Chondrocyte (in vitro differentiated cells): ENCODE data around the gene ZBTB24. TPM values are rescaled to one million over a fixed set of nuclear protein-coding genes. Genes with fewer than 3 reads are reported as not detected.

ENCODE experiments used
- DNase-seq: peaks from one replicate; pipeline ENCODE4 v3.0.0; 2021; ENCODE audit warnings: mixed read lengths, low spot score
- H3K27ac Mint-ChIP-seq: one replicate; pipeline ENCODE4 v1.8.0; 2021; ENCODE audit warnings: mild to moderate bottlenecking, moderate library complexity, mixed read lengths; ENCODE audit not compliant: unreplicated experiment
- H3K27me3 Mint-ChIP-seq: 2 replicates; pipeline ENCODE4 v1.8.0; 2021; ENCODE audit warnings: low read depth, mixed read lengths
- H3K36me3 Mint-ChIP-seq: 2 replicates; pipeline ENCODE4 v1.8.0; 2021; ENCODE audit warnings: low read depth, mixed read lengths
- H3K4me1 Mint-ChIP-seq: 2 replicates; pipeline ENCODE4 v1.8.0; 2021; ENCODE audit warnings: low read depth, mild to moderate bottlenecking, mixed read lengths
- H3K4me3 Mint-ChIP-seq: one replicate; pipeline ENCODE4 v1.8.0; 2021; ENCODE audit warnings: mild to moderate bottlenecking, moderate library complexity, mixed read lengths; ENCODE audit not compliant: unreplicated experiment
- H3K9me3 Mint-ChIP-seq: 2 replicates; pipeline ENCODE4 v1.8.0; 2021; ENCODE audit warnings: low read depth, mixed read lengths
- total RNA-seq: library from RNA; stranded (reverse); gene quantifications from 3 replicates; pipeline ENCODE4 v1.2.1, GENCODE V29; 2021
- TF ChIP-seq, protein P1 (sequence below): fragments of 200-600 bp; sonication (generic); IDR thresholded peaks from 2 replicates; pipeline ENCODE4 v1.5.0; 2021; ENCODE audit warnings: antibody characterized with exemption, mild to moderate bottlenecking, moderate library complexity

ZBTB24 gene
- total RNA-seq, 1 donor from 2014 or later, result 7.1 TPM

DNA sequence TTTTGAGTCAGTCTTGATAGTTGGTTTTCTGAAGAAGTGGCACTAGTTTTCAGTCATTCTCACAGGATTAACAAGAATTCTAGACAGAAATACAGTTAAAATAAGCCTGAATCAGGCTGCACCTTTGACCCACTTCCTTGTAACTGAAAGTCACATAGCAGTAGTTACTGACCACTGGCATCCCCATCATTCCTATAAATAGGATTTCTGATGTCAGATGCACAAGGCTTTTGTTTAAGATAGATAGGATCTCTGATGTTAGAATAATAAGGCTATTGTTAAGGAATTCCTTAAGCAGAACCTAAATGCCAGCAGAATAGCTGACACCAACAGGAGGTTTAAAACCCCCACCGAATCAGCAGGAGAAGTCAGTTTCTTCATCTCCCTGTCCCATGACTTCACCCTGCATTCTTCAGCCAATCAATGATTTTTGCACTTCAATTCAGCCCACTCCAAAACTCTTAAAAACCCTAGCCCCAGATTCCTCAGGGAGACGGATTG is 30.6 kb upstream of the ZBTB24 start:
- Mint-ChIP-seq H3K36me3 (no peaks in the 10 kb centered on the region), H3K4me3 (no peak overlapping the region), H3K27me3 (no peaks in the 10 kb centered on the region), H3K4me1 (peaks cover 11% of the 10 kb centered on the region), H3K27ac (peak overlapping the region; percentile 8), H3K9me3 (no peaks in the 10 kb centered on the region)
- no peak for DNase-seq
- TF ChIP-seq, protein P1, sequence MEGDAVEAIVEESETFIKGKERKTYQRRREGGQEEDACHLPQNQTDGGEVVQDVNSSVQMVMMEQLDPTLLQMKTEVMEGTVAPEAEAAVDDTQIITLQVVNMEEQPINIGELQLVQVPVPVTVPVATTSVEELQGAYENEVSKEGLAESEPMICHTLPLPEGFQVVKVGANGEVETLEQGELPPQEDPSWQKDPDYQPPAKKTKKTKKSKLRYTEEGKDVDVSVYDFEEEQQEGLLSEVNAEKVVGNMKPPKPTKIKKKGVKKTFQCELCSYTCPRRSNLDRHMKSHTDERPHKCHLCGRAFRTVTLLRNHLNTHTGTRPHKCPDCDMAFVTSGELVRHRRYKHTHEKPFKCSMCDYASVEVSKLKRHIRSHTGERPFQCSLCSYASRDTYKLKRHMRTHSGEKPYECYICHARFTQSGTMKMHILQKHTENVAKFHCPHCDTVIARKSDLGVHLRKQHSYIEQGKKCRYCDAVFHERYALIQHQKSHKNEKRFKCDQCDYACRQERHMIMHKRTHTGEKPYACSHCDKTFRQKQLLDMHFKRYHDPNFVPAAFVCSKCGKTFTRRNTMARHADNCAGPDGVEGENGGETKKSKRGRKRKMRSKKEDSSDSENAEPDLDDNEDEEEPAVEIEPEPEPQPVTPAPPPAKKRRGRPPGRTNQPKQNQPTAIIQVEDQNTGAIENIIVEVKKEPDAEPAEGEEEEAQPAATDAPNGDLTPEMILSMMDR, result no peak

DNA sequence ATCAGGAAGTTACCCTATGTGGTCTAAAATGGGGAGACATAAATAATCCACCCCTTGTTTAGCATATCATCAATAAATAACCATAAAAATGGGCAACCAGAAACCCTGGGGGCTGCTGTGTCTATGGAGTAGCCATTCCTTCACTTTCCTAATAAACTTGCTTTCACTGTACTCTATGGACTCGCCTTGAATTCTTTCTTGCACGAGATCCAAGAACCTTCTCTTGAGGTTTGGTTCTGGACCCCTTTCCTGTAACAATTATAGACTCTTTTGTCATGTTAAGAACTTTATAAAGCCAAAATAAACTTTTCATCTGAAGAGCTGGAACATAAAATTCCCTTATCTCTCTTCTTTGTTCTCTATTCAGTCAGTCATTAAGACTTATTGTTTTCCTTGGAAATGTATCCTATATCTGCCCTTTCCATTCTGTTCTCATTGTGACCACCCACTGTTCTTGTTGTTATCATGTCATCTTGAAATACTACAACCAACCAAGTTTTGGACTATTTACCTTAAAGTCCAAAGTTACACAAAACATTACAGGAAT is 29.3 kb upstream of the ZBTB24 start:
- no peak overlapping the region for H3K4me3 Mint-ChIP-seq
- TF ChIP-seq, protein P1, result no peak
- H3K36me3 Mint-ChIP-seq, result no peaks in the 10 kb centered on the region
- H3K27me3 Mint-ChIP-seq, result no peaks in the 10 kb centered on the region
- no peak overlapping the region for H3K27ac Mint-ChIP-seq
- peaks cover 11% of the 10 kb centered on the region for H3K4me1 Mint-ChIP-seq
- no peak for DNase-seq
- H3K9me3 Mint-ChIP-seq, result no peaks in the 10 kb centered on the region

DNA sequence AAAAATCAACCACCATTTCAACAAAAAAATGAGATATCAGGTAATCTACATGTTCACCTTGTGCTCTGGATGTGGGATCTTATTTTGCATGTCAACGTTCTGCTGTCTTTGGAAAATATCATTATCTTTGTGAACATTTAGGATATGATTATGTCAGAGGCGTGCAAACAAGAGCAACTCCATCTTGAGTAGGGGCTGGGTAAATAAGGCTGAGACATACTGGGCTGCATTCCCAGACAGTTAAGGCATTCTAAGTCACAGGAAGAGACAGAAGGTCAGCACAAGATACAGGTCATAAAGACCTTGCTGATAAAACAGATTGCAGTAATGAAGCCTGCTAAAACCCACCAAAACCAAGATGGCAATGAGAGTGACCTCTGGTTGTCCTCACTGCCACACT is 28.8 kb upstream of the ZBTB24 start:
- H3K36me3 Mint-ChIP-seq, result no peaks in the 10 kb centered on the region
- H3K27ac Mint-ChIP-seq, result no peak overlapping the region
- no peak overlapping the region for H3K4me3 Mint-ChIP-seq

DNA sequence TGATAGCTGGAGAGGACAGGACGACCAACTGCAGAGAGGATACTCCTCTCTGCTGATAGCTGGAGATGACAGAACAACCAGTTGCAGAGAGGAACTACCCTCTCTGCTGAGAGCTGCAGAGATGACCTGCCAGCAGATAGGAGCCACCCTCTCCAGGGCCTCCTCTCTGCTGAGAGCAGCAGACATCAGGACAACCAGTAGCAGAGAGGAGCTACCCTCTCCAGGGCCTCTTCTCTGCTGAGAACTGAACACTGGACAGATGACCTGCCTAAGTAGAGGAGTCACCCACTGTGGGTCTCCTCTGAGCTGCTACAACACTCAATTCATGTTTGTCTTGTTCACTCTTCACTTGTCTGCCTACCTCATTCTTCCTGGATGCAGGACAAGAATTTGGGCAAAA is 27.3 kb upstream of the ZBTB24 start:
- TF ChIP-seq, protein P1, result no peak
- Mint-ChIP-seq H3K27me3 (peaks cover 5% of the 10 kb centered on the region), H3K27ac (no peak overlapping the region), H3K36me3 (no peaks in the 10 kb centered on the region), H3K9me3 (no peaks in the 10 kb centered on the region), H3K4me1 (peaks cover 11% of the 10 kb centered on the region), H3K4me3 (no peak overlapping the region)
- DNase-seq, result no peak

More for the DNA sequence above, 28.8 kb upstream of the ZBTB24 start:
- Mint-ChIP-seq H3K27me3 (peaks cover under 1% of the 10 kb centered on the region), H3K9me3 (no peaks in the 10 kb centered on the region), H3K4me1 (peaks cover 11% of the 10 kb centered on the region)
- TF ChIP-seq, protein P1, result no peak
- no peak for DNase-seq

DNA sequence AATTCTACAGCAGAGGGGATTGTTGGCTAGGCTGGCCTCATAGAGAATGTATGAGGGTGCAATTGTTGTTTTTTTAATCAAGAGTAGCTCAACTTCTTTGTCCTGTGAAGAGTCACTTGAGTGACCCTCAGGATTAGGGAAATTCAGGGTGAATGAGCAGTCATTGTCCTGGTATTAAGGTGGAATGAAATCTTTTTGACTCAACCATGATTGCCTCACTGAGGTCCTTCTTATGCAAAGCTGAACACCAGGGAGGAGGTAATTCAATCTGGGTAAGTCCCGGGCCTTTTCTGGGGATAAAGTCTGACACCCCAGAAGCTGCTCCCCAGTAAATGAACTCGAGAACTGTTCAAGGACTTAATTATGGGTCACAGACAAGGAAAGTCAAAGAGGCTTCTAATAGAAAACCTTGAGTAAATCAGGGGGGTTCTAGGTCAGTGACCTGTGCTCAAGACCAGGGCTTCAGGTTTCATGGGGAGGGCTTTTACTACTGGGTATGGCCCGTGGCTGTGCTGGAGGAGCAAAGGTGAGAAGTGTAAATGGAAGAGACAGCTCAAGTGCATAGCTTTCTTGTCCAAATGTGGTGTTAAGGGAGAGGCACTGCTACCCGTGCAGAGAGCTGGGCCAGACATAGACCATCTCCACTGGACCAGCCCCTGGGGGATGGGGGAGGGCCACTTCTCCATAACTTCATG is 25.3 kb upstream of the ZBTB24 start:
- DNase-seq, result no peak
- TF ChIP-seq, protein P1, result no peak
- peaks cover 8% of the 10 kb centered on the region for H3K27me3 Mint-ChIP-seq
- H3K36me3 Mint-ChIP-seq, result no peaks in the 10 kb centered on the region
- no peak overlapping the region for H3K4me3 Mint-ChIP-seq
- H3K27ac Mint-ChIP-seq, result no peak overlapping the region
- H3K9me3 Mint-ChIP-seq, result no peaks in the 10 kb centered on the region
- H3K4me1 Mint-ChIP-seq, result peaks cover 4% of the 10 kb centered on the region
